Nephron (organoid): Measurements from ENCODE around the gene ERBB4.

Source experiments
- H3K27ac Mint-ChIP-seq, 3 experiments: 2 replicates each; pipeline ENCODE4 v1.8.0; 2020; ENCODE audit warnings: mixed read lengths in 3 of 3, mild to moderate bottlenecking in 2 of 3, moderate library complexity in 1 of 3
- H3K27me3 Mint-ChIP-seq: 2 replicates; pipeline ENCODE4 v1.8.0; 2021; ENCODE audit warnings: low read depth, mild to moderate bottlenecking, moderate library complexity, mixed read lengths
- H3K36me3 Mint-ChIP-seq: 2 replicates; pipeline ENCODE4 v1.8.0; 2020; ENCODE audit warnings: low read depth, mixed read lengths
- H3K4me1 Mint-ChIP-seq: 2 replicates; pipeline ENCODE4 v1.8.0; 2020; ENCODE audit warnings: mixed read lengths
- H3K4me3 Mint-ChIP-seq, 3 experiments: 2 replicates each; pipeline ENCODE4 v1.8.0; 2020; ENCODE audit warnings: mild to moderate bottlenecking in 3 of 3, mixed read lengths in 3 of 3, moderate library complexity in 2 of 3
- H3K9me3 Mint-ChIP-seq: 2 replicates; pipeline ENCODE4 v1.8.0; 2020; ENCODE audit warnings: mixed read lengths
- CTCF ChIP-seq, 3 experiments: fragments of 200-600 bp; sonication (generic); IDR thresholded peaks; one replicate each; pipeline ENCODE4 v1.5.0; 2021; ENCODE audit warnings: antibody characterized with exemption in 3 of 3; ENCODE audit not compliant: unreplicated experiment in 3 of 3

Gene ERBB4

GRCh38 chr2:211328126-211328525 lies 1210.5 kb downstream of the ERBB4 start:
- H3K4me3 Mint-ChIP-seq: no peak overlapping the region
- no peak overlapping the region for H3K27ac Mint-ChIP-seq
- no peaks in the 10 kb centered on the region for H3K4me1 Mint-ChIP-seq
- TF ChIP-seq CTCF (IDR thresholded peaks at IDR 0.05; ENCODE audit: unreplicated experiment in 3 of 3): no peak
- peaks cover 3% of the 10 kb centered on the region for H3K27me3 Mint-ChIP-seq
- no peaks in the 10 kb centered on the region for H3K36me3 Mint-ChIP-seq
- no peaks in the 10 kb centered on the region for H3K9me3 Mint-ChIP-seq
